ENCODE data around the gene SLC25A47. TPM values are rescaled to one million over a fixed set of nuclear protein-coding genes. Genes with fewer than 3 reads are reported as not detected.

The SLC25A47 gene
- polyA plus RNA-seq, 1 donor: 0.37 TPM

DNA sequence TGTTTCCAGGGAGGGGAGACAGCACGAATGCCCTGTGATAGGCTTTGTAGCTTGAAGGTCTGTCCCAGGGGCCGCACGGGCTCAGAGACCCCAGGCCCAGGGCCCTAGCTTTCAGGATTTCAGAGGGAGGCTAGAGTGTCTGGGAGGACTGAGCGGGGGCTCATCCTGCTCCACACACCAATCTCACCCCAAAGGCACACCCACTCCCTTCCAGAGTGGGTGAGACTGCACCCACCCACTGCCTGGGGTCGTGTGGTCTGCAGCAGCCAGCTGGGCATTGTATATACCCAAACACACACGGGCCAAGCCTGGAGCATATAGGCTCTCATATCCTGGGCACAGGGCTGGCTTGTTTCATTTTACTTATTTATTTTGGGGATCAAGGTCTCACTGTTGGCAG is 5.8 kb upstream of the SLC25A47 start:
- Histone ChIP-seq H3K9me3 (ENCODE audit: control insufficient read depth, low read depth, low read length) (peaks cover 3% of the 10 kb centered on the region), H3K27ac (ENCODE audit: low read length) (no peak overlapping the region), H3K27me3 (ENCODE audit: control insufficient read depth, insufficient read depth, low read length) (peaks cover 4% of the 10 kb centered on the region), H3K4me3 (ENCODE audit: low read length) (no peak overlapping the region), H3K4me1 (ENCODE audit: control insufficient read depth, insufficient read depth, low read length) (peaks cover 2% of the 10 kb centered on the region), H3K36me3 (ENCODE audit: control insufficient read depth, insufficient read depth, low read length) (no peaks in the 10 kb centered on the region)
- WGBS (ENCODE audit: insufficient coverage, low lambda C conversion rate): no CpG with 5 or more reads among the region's 6 CpGs
- no peak for DNase-seq

GRCh38 chr14:100317912-100318808 is 5.0 kb upstream of the SLC25A47 start:
- H3K27ac ChIP-seq (ENCODE audit: low read length): no peak overlapping the region
- peak overlapping the region; percentile 31 for H3K4me3 ChIP-seq (ENCODE audit: low read length)
- WGBS (ENCODE audit: insufficient coverage, low lambda C conversion rate): 56% methylated on average over 3 of the region's 40 CpGs
- no peaks in the 10 kb centered on the region for H3K27me3 ChIP-seq (ENCODE audit: control insufficient read depth, insufficient read depth, low read length)
- peak; percentile 30 to 45 for DNase-seq
- H3K4me1 ChIP-seq (ENCODE audit: control insufficient read depth, insufficient read depth, low read length): no peaks in the 10 kb centered on the region
- no peaks in the 10 kb centered on the region for H3K36me3 ChIP-seq (ENCODE audit: control insufficient read depth, insufficient read depth, low read length)
- H3K9me3 ChIP-seq (ENCODE audit: control insufficient read depth, low read depth, low read length): peaks cover 3% of the 10 kb centered on the region

- 87% methylated on average over 7 of the region's 12 CpGs for WGBS (ENCODE audit: insufficient coverage, low lambda C conversion rate)
Measured at GRCh38 chr14:100320157-100320856, 2.8 kb upstream of the SLC25A47 start.

GRCh38 chr14:100321473-100322137 is 1.5 kb upstream of the SLC25A47 start:
- peaks cover 11% of the 10 kb centered on the region for H3K4me1 ChIP-seq (ENCODE audit: control insufficient read depth, insufficient read depth, low read length)
- DNase-seq: no peak
- WGBS (ENCODE audit: insufficient coverage, low lambda C conversion rate): no CpG with 5 or more reads among the region's 9 CpGs
- no peak overlapping the region for H3K4me3 ChIP-seq (ENCODE audit: low read length)
- H3K9me3 ChIP-seq (ENCODE audit: control insufficient read depth, low read depth, low read length): peaks cover 3% of the 10 kb centered on the region
- no peak overlapping the region for H3K27ac ChIP-seq (ENCODE audit: low read length)
- no peaks in the 10 kb centered on the region for H3K27me3 ChIP-seq (ENCODE audit: control insufficient read depth, insufficient read depth, low read length)
- no peaks in the 10 kb centered on the region for H3K36me3 ChIP-seq (ENCODE audit: control insufficient read depth, insufficient read depth, low read length)

More at GRCh38 chr14:100320157-100320856, 2.8 kb upstream of the SLC25A47 start:
- no peak overlapping the region for H3K27ac ChIP-seq (ENCODE audit: low read length)
- H3K4me1 ChIP-seq (ENCODE audit: control insufficient read depth, insufficient read depth, low read length): peaks cover 6% of the 10 kb centered on the region
- no peaks in the 10 kb centered on the region for H3K27me3 ChIP-seq (ENCODE audit: control insufficient read depth, insufficient read depth, low read length)
- no peaks in the 10 kb centered on the region for H3K36me3 ChIP-seq (ENCODE audit: control insufficient read depth, insufficient read depth, low read length)
- H3K9me3 ChIP-seq (ENCODE audit: control insufficient read depth, low read depth, low read length): peaks cover 3% of the 10 kb centered on the region
- H3K4me3 ChIP-seq (ENCODE audit: low read length): no peak overlapping the region
- DNase-seq: no peak

DNA sequence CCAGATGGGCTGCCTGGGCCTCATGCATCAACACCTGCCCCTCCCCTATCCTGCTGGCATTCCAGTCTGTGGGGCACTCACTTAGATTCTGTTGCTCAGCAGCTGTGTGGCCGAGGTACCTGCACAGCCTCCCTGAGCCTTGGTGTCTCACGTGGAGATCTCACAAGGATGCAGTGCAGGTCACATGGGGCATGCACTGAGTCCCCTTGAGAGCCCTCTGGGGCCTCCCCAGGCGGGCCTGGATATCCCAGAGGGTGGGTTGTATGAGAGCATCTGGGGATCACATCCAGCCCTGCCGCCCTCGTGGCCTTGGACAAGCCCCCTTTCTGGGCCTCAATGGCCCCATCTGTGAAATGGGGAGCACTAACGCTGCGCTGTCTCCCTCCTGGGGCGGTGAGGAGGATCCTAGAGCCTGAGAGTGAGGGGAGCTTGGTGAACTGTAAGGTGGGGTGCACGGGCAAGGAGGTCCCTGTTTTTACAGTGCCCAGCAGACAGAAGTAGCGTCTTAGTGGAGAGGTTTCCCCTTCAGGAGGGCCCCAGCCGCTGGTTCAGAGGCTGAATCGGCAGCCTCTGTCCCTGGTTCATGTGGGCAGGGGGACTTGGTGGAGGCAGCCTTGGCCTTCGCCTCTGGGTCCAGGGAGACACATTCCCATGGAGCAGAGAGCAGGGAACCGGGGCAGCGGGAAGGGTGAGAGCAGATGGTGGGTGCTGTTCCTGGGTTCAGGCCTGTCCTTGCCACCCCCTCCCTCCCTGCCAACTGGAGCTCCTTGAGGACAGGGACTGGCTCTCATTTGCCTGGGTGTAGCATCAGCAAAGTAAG is 791 bp upstream of the SLC25A47 start:
- H3K4me3 ChIP-seq (ENCODE audit: low read length): no peak overlapping the region
- H3K27ac ChIP-seq (ENCODE audit: low read length): no peak overlapping the region
- H3K36me3 ChIP-seq (ENCODE audit: control insufficient read depth, insufficient read depth, low read length): no peaks in the 10 kb centered on the region
- peaks cover 3% of the 10 kb centered on the region for H3K9me3 ChIP-seq (ENCODE audit: control insufficient read depth, low read depth, low read length)
- DNase-seq: no peak
- H3K4me1 ChIP-seq (ENCODE audit: control insufficient read depth, insufficient read depth, low read length): peaks cover 11% of the 10 kb centered on the region
- WGBS (ENCODE audit: insufficient coverage, low lambda C conversion rate): no CpG with 5 or more reads among the region's 15 CpGs
- no peaks in the 10 kb centered on the region for H3K27me3 ChIP-seq (ENCODE audit: control insufficient read depth, insufficient read depth, low read length)

DNA sequence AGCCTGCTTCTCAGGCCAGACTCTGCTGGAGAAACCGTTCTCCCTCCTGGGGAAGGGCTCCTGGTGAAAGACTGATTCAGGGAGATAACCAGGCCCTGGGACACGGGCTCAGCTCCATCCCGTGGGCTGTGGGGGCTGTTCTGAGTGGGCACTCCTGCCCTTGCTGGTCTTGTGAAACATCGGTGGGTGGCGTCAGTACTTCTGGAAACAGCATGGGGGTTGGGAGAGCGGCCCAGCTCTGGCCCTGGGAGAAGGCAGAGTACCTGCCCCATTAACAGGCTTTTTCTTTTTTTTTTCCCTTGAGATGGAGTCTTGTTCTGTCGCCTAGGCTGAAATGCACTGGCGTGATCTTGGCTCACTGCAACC is 786 bp downstream of the SLC25A47 start:
- H3K36me3 ChIP-seq (ENCODE audit: control insufficient read depth, insufficient read depth, low read length): no peaks in the 10 kb centered on the region
- H3K9me3 ChIP-seq (ENCODE audit: control insufficient read depth, low read depth, low read length): peaks cover 4% of the 10 kb centered on the region
- H3K27ac ChIP-seq (ENCODE audit: low read length): no peak overlapping the region
- peaks cover 17% of the 10 kb centered on the region for H3K4me1 ChIP-seq (ENCODE audit: control insufficient read depth, insufficient read depth, low read length)
- H3K4me3 ChIP-seq (ENCODE audit: low read length): no peak overlapping the region
- no CpG with 5 or more reads among the region's 8 CpGs for WGBS (ENCODE audit: insufficient coverage, low lambda C conversion rate)
- DNase-seq: no peak
- no peaks in the 10 kb centered on the region for H3K27me3 ChIP-seq (ENCODE audit: control insufficient read depth, insufficient read depth, low read length)

DNA sequence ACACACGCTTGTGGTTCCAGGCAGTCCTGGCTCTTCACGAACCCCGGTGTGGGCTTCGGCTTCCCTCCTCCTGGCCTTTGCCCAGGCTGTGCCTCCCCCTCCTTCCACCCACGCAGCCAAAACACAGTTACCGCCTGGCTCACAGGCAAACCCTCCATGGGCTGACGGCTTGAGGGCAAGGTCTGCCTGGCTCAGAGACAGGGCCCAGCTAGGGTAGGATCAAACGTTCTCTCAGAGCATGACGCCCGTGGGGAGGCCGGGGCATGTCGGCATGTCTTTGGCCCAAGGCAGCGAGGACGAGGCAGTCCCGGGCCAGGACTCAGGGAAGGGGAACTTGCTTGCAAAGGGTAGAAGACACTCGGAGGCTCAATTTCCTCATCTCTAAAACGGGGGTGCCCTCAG is 2.1 kb downstream of the SLC25A47 start:
- peak; percentile 76 to 86 for DNase-seq
- Histone ChIP-seq H3K27me3 (ENCODE audit: control insufficient read depth, insufficient read depth, low read length) (no peaks in the 10 kb centered on the region), H3K9me3 (ENCODE audit: control insufficient read depth, low read depth, low read length) (peaks cover 4% of the 10 kb centered on the region), H3K27ac (ENCODE audit: low read length) (no peak overlapping the region), H3K4me1 (ENCODE audit: control insufficient read depth, insufficient read depth, low read length) (peaks cover 17% of the 10 kb centered on the region), H3K4me3 (ENCODE audit: low read length) (no peak overlapping the region), H3K36me3 (ENCODE audit: control insufficient read depth, insufficient read depth, low read length) (no peaks in the 10 kb centered on the region)
- WGBS (ENCODE audit: insufficient coverage, low lambda C conversion rate): no CpG with 5 or more reads among the region's 17 CpGs

DNA sequence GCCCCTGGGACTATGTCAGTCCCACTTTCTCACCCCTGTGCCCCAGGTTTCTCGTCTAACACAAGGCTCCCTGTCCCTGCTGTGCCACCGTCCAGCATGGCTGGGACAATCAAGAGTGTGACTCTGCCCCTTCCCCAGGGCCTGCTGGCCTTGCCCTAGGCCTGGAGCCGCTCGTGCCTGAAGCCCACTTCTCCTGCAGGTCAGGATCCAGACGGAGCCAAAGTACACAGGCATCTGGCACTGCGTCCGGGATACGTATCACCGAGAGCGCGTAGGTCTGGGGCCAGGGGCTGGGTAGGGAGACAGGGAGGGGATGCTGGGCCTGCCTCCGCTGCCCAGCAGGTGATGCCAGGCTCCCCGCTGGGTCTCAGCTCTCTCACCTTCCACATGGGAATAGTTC is 2.8 kb downstream of the SLC25A47 start:
- H3K27me3 ChIP-seq (ENCODE audit: control insufficient read depth, insufficient read depth, low read length): no peaks in the 10 kb centered on the region
- no CpG with 5 or more reads among the region's 13 CpGs for WGBS (ENCODE audit: insufficient coverage, low lambda C conversion rate)
- H3K27ac ChIP-seq (ENCODE audit: low read length): no peak overlapping the region
- no peak for DNase-seq
- H3K4me3 ChIP-seq (ENCODE audit: low read length): no peak overlapping the region
- H3K36me3 ChIP-seq (ENCODE audit: control insufficient read depth, insufficient read depth, low read length): no peaks in the 10 kb centered on the region
- H3K9me3 ChIP-seq (ENCODE audit: control insufficient read depth, low read depth, low read length): peaks cover 4% of the 10 kb centered on the region
- peaks cover 17% of the 10 kb centered on the region for H3K4me1 ChIP-seq (ENCODE audit: control insufficient read depth, insufficient read depth, low read length)

- no peak overlapping the region for H3K4me3 ChIP-seq (ENCODE audit: low read length)
- no peaks in the 10 kb centered on the region for H3K27me3 ChIP-seq (ENCODE audit: control insufficient read depth, insufficient read depth, low read length)
- H3K27ac ChIP-seq (ENCODE audit: low read length): no peak overlapping the region
- no peak for DNase-seq
- H3K4me1 ChIP-seq (ENCODE audit: control insufficient read depth, insufficient read depth, low read length): peaks cover 17% of the 10 kb centered on the region
- H3K36me3 ChIP-seq (ENCODE audit: control insufficient read depth, insufficient read depth, low read length): no peaks in the 10 kb centered on the region
- no CpG with 5 or more reads among the region's 24 CpGs for WGBS (ENCODE audit: insufficient coverage, low lambda C conversion rate)
- peaks cover 4% of the 10 kb centered on the region for H3K9me3 ChIP-seq (ENCODE audit: control insufficient read depth, low read depth, low read length)
Measured at GRCh38 chr14:100327128-100327527, 4.0 kb downstream of the SLC25A47 start.

All from large intestine (tissue), 3 donors.